GM23338 (cell line): Measurements from ENCODE around the gene BPIFB1. TPM values are rescaled to one million over a fixed set of nuclear protein-coding genes. Genes with fewer than 3 reads are reported as not detected.

ENCODE experiments used
- ATAC-seq: fragments of 200-7000 bp; cut with Tn5 transposase; 3 replicates; pipeline ENCODE4 v1.9.1; 2020
- DNase-seq: peaks from one replicate; pipeline ENCODE4 v3.0.0-alpha.2; 2015; ENCODE audit warnings: low spot score
- H2AFZ ChIP-seq: fragments of 200-600 bp; sonication (generic); 2 replicates; pipeline ENCODE4 v1.8.0; 2016; ENCODE audit warnings: antibody characterized with exemption, mild to moderate bottlenecking, moderate library complexity
- H3F3A ChIP-seq: fragments of 200-600 bp; sonication (generic); replicated peaks from 2 replicates; pipeline ENCODE4 v1.8.0; 2017; ENCODE audit warnings: antibody characterized with exemption, mixed run types, low read depth
- H3K27ac ChIP-seq: fragments of 200-600 bp; sonication (generic); 2 replicates; pipeline ENCODE4 v1.6.1; 2016; ENCODE audit warnings: low read depth
- H3K27me3 ChIP-seq: fragments of 200-600 bp; sonication (generic); 2 replicates; pipeline ENCODE4 v1.8.0; 2016; ENCODE audit warnings: mild to moderate bottlenecking, mixed run types, moderate library complexity; ENCODE audit not compliant: insufficient read depth
- H3K36me3 ChIP-seq: fragments of 200-600 bp; sonication (generic); 2 replicates; pipeline ENCODE4 v1.8.0; 2016; ENCODE audit warnings: mild to moderate bottlenecking; ENCODE audit not compliant: insufficient read depth
- H3K4me1 ChIP-seq: fragments of 200-600 bp; sonication (generic); 2 replicates; pipeline ENCODE4 v1.8.0; 2016; ENCODE audit warnings: mild to moderate bottlenecking, moderate library complexity; ENCODE audit not compliant: insufficient read depth
- H3K4me2 ChIP-seq: fragments of 200-600 bp; sonication (generic); 2 replicates; pipeline ENCODE4 v1.7.1; 2017; ENCODE audit warnings: mixed run types
- H3K4me3 ChIP-seq: fragments of 200-600 bp; sonication (generic); 2 replicates; pipeline ENCODE4 v1.6.1; 2016; ENCODE audit warnings: mixed run types
- H3K79me2 ChIP-seq: fragments of 200-600 bp; sonication (generic); replicated peaks from 2 replicates; pipeline ENCODE4 v1.8.0; 2017; ENCODE audit warnings: mild to moderate bottlenecking; ENCODE audit not compliant: insufficient read depth
- H3K9me2 ChIP-seq: fragments of 200-600 bp; sonication (generic); 2 replicates; pipeline ENCODE4 v1.8.0; 2017; ENCODE audit not compliant: insufficient read depth
- H4K20me1 ChIP-seq: fragments of 200-600 bp; sonication (generic); replicated peaks from 2 replicates; pipeline ENCODE4 v1.8.0; 2017; ENCODE audit warnings: mild to moderate bottlenecking; ENCODE audit not compliant: insufficient read depth
- H3K27ac Mint-ChIP-seq: 2 replicates; pipeline ENCODE4 v1.8.0; 2020; ENCODE audit warnings: inconsistent platforms, mild to moderate bottlenecking, moderate library complexity, mixed read lengths
- H3K27me3 Mint-ChIP-seq: 3 replicates; pipeline ENCODE4 v1.8.0; 2022; ENCODE audit warnings: low read depth, mild to moderate bottlenecking, moderate library complexity, mixed read lengths, inconsistent platforms; ENCODE audit not compliant: insufficient read depth, poor library complexity
- H3K36me3 Mint-ChIP-seq: 3 replicates; pipeline ENCODE4 v1.8.0; 2021; ENCODE audit warnings: low read depth, mild to moderate bottlenecking, inconsistent platforms, moderate library complexity, mixed read lengths
- H3K4me1 Mint-ChIP-seq: 3 replicates; pipeline ENCODE4 v1.8.0; 2020; ENCODE audit warnings: mild to moderate bottlenecking, inconsistent platforms, mixed read lengths
- H3K4me3 Mint-ChIP-seq: 3 replicates; pipeline ENCODE4 v1.8.0; 2021; ENCODE audit warnings: moderate library complexity, mild to moderate bottlenecking, inconsistent platforms, mixed read lengths
- H3K9me3 Mint-ChIP-seq: 3 replicates; pipeline ENCODE4 v1.8.0; 2020; ENCODE audit warnings: moderate library complexity, mild to moderate bottlenecking, inconsistent platforms, mixed read lengths
- EZH2phosphoT487 ChIP-seq: fragments of 200-600 bp; sonication (generic); IDR thresholded peaks from one replicate; pipeline ENCODE4 v1.8.1; 2018; ENCODE audit warnings: antibody characterized with exemption; ENCODE audit not compliant: unreplicated experiment
- POLR2AphosphoS5 ChIP-seq: IDR thresholded peaks from 2 replicates; pipeline ENCODE4 v1.6.1; 2016; ENCODE audit warnings: antibody characterized with exemption, low read depth
- ZNF331 ChIP-seq: fragments of 250-450 bp; sonication (Bioruptor Pico); IDR thresholded peaks from 2 replicates; pipeline ENCODE4 v1.5.0; 2020; ENCODE audit warnings: low read depth, mild to moderate bottlenecking, moderate library complexity
- polyA plus RNA-seq: library from polyadenylated mRNA; unstranded; fragments of >200 nt; fragmentation: Nextera tagmentation; extraction: Ambion mirVana; gene quantifications from 2 replicates; pipeline ENCODE4 v1.2.1, GENCODE V29; 2016
- total RNA-seq: library from RNA; depleted of rRNA; stranded (reverse); fragments of >200 nt; shearing (Covaris generic); gene quantifications from 2 replicates; pipeline ENCODE4 v1.2.3, GENCODE V29; 2014
- TF ChIP-seq, protein P1 (sequence below), 2 experiments: fragments of 200-600 bp in 1 of 2; sonication (generic) in 1 of 2; conservative IDR thresholded peaks; 2 replicates each; pipeline versions ENCODE4 v1.5.1 to v1.6.1; 2016 to 2017; ENCODE audit warnings: antibody characterized with exemption in 2 of 2, low read depth in 2 of 2, mild to moderate bottlenecking in 2 of 2, moderate library complexity in 1 of 2
- TF ChIP-seq, protein P2 (sequence below): fragments of 250-450 bp; sonication (Bioruptor Pico); IDR thresholded peaks from 2 replicates; pipeline ENCODE4 v1.5.0; 2020; ENCODE audit warnings: mild to moderate bottlenecking, moderate library complexity

BPIFB1 gene
- total and polyA plus RNA-seq, 2 experiments from 2014 or later, result not detected

DNA sequence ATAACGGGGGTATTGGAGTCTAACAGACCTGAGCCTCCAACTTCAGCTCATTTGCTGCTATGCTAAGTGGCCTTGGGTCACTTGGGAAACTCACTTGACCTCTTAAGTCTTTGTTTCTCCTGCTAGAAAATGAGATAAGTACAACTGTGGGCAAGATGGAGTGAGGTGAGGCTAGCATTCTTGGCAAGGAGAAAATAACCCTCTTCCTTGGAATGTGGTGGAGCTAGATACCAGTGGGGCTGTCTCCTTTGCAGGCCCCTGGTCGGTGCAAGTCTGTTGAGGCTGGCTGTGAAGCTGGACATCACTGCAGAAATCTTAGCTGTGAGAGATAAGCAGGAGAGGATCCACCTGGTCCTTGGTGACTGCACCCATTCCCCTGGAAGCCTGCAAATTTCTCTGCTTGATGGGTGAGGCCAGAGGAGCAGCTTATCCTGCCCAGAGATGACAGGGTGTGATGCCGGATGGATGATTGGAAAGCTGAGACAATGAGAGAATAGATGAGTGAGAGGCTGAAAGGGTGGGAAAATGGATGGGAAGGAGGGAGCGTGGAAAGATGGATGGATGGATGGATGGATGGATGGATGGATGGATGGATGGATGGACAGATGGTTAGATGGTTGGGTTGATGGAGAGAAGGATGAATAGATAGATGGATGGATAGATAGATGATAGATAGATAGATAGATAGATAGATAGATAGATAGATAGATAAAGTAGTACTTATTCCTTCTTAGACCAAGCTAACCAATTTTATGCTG is 42.9 kb upstream of the BPIFB1 start (continued):
- TF ChIP-seq, protein P1, sequence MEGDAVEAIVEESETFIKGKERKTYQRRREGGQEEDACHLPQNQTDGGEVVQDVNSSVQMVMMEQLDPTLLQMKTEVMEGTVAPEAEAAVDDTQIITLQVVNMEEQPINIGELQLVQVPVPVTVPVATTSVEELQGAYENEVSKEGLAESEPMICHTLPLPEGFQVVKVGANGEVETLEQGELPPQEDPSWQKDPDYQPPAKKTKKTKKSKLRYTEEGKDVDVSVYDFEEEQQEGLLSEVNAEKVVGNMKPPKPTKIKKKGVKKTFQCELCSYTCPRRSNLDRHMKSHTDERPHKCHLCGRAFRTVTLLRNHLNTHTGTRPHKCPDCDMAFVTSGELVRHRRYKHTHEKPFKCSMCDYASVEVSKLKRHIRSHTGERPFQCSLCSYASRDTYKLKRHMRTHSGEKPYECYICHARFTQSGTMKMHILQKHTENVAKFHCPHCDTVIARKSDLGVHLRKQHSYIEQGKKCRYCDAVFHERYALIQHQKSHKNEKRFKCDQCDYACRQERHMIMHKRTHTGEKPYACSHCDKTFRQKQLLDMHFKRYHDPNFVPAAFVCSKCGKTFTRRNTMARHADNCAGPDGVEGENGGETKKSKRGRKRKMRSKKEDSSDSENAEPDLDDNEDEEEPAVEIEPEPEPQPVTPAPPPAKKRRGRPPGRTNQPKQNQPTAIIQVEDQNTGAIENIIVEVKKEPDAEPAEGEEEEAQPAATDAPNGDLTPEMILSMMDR (conservative IDR thresholded peaks at IDR 0.05; ENCODE audit: low read depth in 2 of 2), result no peak
- TF ChIP-seq EZH2phosphoT487, result no peak

DNA sequence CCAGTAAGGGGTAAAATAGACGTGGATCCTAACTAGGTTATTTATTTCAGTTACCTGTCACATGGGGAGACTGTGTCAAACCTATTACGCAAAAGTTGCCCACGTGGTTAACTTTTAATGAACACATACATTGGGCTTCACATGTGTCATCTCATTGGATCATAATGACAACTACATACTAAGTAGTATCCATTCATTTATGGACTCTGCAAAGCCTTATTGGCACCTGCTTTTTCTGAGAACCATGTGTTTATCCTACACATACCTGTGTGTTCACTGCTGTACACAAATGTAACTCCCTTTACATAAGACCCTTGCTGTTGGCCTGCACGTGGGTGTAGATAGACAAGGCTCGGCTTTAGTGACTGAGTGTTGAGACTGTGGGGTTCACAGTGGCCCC is 42.1 kb upstream of the BPIFB1 start:
- Histone ChIP-seq H3K27me3 (no peaks in the 10 kb centered on the region), H3K4me1 (no peaks in the 10 kb centered on the region), H3K27ac (no peak overlapping the region), H3K9me2 (no peaks in the 10 kb centered on the region; the same call in 1 of the 2 replicates), H3K4me3 (no peak overlapping the region), H4K20me1 (no peaks in the 10 kb centered on the region), H2AFZ (no peak overlapping the region), H3F3A (no peaks in the 10 kb centered on the region), H3K36me3 (no peaks in the 10 kb centered on the region), H3K79me2 (no peaks in the 10 kb centered on the region), H3K4me2 (no peak overlapping the region)
- H3K4me3 Mint-ChIP-seq, result no peak overlapping the region
- ATAC-seq (no peak), DNase-seq (no peak)
- peaks cover 2% of the 10 kb centered on the region for H3K27me3 Mint-ChIP-seq
- TF ChIP-seq, protein P2, sequence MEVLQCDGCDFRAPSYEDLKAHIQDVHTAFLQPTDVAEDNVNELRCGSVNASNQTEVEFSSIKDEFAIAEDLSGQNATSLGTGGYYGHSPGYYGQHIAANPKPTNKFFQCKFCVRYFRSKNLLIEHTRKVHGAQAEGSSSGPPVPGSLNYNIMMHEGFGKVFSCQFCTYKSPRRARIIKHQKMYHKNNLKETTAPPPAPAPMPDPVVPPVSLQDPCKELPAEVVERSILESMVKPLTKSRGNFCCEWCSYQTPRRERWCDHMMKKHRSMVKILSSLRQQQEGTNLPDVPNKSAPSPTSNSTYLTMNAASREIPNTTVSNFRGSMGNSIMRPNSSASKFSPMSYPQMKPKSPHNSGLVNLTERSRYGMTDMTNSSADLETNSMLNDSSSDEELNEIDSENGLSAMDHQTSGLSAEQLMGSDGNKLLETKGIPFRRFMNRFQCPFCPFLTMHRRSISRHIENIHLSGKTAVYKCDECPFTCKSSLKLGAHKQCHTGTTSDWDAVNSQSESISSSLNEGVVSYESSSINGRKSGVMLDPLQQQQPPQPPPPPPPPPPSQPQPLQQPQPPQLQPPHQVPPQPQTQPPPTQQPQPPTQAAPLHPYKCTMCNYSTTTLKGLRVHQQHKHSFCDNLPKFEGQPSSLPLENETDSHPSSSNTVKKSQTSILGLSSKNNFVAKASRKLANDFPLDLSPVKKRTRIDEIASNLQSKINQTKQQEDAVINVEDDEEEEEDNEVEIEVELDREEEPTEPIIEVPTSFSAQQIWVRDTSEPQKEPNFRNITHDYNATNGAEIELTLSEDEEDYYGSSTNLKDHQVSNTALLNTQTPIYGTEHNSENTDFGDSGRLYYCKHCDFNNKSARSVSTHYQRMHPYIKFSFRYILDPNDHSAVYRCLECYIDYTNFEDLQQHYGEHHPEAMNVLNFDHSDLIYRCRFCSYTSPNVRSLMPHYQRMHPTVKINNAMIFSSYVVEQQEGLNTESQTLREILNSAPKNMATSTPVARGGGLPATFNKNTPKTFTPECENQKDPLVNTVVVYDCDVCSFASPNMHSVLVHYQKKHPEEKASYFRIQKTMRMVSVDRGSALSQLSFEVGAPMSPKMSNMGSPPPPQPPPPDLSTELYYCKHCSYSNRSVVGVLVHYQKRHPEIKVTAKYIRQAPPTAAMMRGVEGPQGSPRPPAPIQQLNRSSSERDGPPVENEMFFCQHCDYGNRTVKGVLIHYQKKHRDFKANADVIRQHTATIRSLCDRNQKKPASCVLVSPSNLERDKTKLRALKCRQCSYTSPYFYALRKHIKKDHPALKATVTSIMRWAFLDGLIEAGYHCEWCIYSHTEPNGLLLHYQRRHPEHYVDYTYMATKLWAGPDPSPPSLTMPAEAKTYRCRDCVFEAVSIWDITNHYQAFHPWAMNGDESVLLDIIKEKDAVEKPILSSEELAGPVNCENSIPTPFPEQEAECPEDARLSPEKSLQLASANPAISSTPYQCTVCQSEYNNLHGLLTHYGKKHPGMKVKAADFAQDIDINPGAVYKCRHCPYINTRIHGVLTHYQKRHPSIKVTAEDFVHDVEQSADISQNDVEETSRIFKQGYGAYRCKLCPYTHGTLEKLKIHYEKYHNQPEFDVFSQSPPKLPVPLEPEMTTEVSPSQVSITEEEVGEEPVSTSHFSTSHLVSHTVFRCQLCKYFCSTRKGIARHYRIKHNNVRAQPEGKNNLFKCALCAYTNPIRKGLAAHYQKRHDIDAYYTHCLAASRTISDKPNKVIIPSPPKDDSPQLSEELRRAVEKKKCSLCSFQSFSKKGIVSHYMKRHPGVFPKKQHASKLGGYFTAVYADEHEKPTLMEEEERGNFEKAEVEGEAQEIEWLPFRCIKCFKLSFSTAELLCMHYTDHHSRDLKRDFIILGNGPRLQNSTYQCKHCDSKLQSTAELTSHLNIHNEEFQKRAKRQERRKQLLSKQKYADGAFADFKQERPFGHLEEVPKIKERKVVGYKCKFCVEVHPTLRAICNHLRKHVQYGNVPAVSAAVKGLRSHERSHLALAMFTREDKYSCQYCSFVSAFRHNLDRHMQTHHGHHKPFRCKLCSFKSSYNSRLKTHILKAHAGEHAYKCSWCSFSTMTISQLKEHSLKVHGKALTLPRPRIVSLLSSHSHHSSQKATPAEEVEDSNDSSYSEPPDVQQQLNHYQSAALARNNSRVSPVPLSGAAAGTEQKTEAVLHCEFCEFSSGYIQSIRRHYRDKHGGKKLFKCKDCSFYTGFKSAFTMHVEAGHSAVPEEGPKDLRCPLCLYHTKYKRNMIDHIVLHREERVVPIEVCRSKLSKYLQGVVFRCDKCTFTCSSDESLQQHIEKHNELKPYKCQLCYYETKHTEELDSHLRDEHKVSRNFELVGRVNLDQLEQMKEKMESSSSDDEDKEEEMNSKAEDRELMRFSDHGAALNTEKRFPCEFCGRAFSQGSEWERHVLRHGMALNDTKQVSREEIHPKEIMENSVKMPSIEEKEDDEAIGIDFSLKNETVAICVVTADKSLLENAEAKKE (CRISPR knock-in tag), result no peak
- TF ChIP-seq POLR2AphosphoS5, result no peak
- no peak for TF ChIP-seq ZNF331 (CRISPR knock-in tag)
- no peak overlapping the region for H3K27ac Mint-ChIP-seq
- no peaks in the 10 kb centered on the region for H3K4me1 Mint-ChIP-seq
- H3K9me3 Mint-ChIP-seq, result no peaks in the 10 kb centered on the region
- no peaks in the 10 kb centered on the region; the same call in 2 of the 3 replicates for H3K36me3 Mint-ChIP-seq
